CD4-positive, CD25-positive, alpha-beta regulatory T cell (primary cell): ENCODE data around the gene ZNF519. TPM values are rescaled to one million over a fixed set of nuclear protein-coding genes. Genes with fewer than 3 reads are reported as not detected.
A peak's percentile ranks its signal among the peaks of the same experiment; 100 is the strongest.
"Not testable (repeated sequence)": the region's sequence is repeated elsewhere in the genome, so short reads cannot be mapped to it uniquely, and the experiment has no call there.

Experiments used
- ATAC-seq, 2 donors: fragments of 150-1000 bp; cut with Tn5 transposase; one replicate each; pipeline ENCODE4 v1.10.0; 2021; ENCODE audit warnings: low read depth in 2 of 2, moderate number of reproducible peaks in 2 of 2, moderate library complexity in 1 of 2
- DNase-seq, 3 donors: peaks; one replicate each; pipeline versions ENCODE4 v3.0.0 to v3.0.0-alpha.2; 2012 to 2022; ENCODE audit warnings: mixed read lengths in 1 of 3
- H3K27ac ChIP-seq: one replicate; pipeline ENCODE4 v1.7.0; 2013; ENCODE audit warnings: mild to moderate bottlenecking, low read length; ENCODE audit not compliant: insufficient read depth, poor library complexity, severe bottlenecking
- H3K27me3 ChIP-seq: one replicate; pipeline ENCODE4 v1.7.0; 2013; ENCODE audit warnings: low read length; ENCODE audit not compliant: control insufficient read depth, insufficient read depth
- H3K36me3 ChIP-seq: one replicate; pipeline ENCODE4 v1.7.0; 2013; ENCODE audit warnings: mild to moderate bottlenecking, low read length, moderate library complexity; ENCODE audit not compliant: control insufficient read depth, insufficient read depth
- H3K4me1 ChIP-seq: 2 replicates; pipeline ENCODE4 v1.7.0; 2013; ENCODE audit warnings: mild to moderate bottlenecking, low read length; ENCODE audit not compliant: insufficient read depth, control insufficient read depth, poor library complexity, severe bottlenecking
- H3K4me3 ChIP-seq: one replicate; pipeline ENCODE4 v1.7.0; 2013; ENCODE audit warnings: low read depth, mild to moderate bottlenecking, low read length, moderate library complexity
- H3K9me3 ChIP-seq, 2 experiments: 1 replicate in 1 of 2; 2 replicates in 1 of 2; pipeline ENCODE4 v1.7.0; 2013; ENCODE audit warnings: low read length in 2 of 2, mild to moderate bottlenecking in 1 of 2, moderate library complexity in 1 of 2; ENCODE audit not compliant: control insufficient read depth in 2 of 2
- H3K27ac Mint-ChIP-seq, 3 donors: one replicate each; pipeline ENCODE4 v1.8.0; 2020 to 2022; ENCODE audit warnings: mild to moderate bottlenecking in 3 of 3, mixed read lengths in 3 of 3, moderate library complexity in 2 of 3
- H3K27me3 Mint-ChIP-seq: one replicate; pipeline ENCODE4 v1.8.0; 2022; ENCODE audit warnings: mild to moderate bottlenecking, mixed read lengths
- H3K36me3 Mint-ChIP-seq: one replicate; pipeline ENCODE4 v1.8.0; 2020; ENCODE audit warnings: mixed read lengths
- H3K4me1 Mint-ChIP-seq, 4 donors: one replicate each; pipeline ENCODE4 v1.8.0; 2020 to 2022; ENCODE audit warnings: mixed read lengths in 4 of 4, mild to moderate bottlenecking in 1 of 4
- H3K4me3 Mint-ChIP-seq, 4 donors: one replicate each; pipeline ENCODE4 v1.8.0; 2020 to 2022; ENCODE audit warnings: mild to moderate bottlenecking in 4 of 4, mixed read lengths in 4 of 4, moderate library complexity in 3 of 4
- H3K9me3 Mint-ChIP-seq, 7 donors: one replicate each; pipeline ENCODE4 v1.8.0; 2020 to 2022; ENCODE audit warnings: mixed read lengths in 7 of 7, mild to moderate bottlenecking in 3 of 7, moderate library complexity in 2 of 7
- polyA plus RNA-seq, 4 donors: library from polyadenylated mRNA; unstranded; fragments of 300-500 nt; fragmentation: Illumina TruSeq; gene quantifications; one replicate each; pipeline ENCODE4 v1.2.3, GENCODE V29; 2021
- total RNA-seq: library from RNA; stranded (reverse); gene quantifications from one replicate; pipeline ENCODE4 v1.2.3, GENCODE V29; 2022

The ZNF519 gene
- total RNA-seq: 10.3 TPM
- polyA plus RNA-seq: 1 to 10 TPM; 1.9 to 8.2 (median 6.6) TPM

DNA sequence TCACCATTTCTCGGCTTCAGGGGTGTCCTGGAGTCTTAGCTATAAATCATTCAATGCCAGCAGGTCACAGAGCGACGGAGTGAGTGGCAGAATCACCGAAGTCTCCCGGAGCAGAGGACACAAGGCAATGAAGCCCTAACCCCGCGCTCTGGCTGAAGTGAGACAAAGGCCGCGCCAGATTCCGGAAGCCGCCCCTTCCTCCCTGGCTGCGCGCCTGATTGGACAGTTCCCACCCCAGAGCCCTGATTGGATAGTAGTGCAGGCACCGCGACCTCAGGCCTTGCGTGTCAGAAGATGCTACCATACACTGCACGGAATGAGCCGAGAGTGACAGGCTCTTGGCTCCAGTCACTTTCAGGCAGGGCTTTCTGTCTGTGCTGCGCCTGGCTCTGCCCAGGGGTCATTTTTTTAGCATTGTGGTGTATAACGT, at the start of gene ZNF519:
Gene ZNF519 (minus strand): TSS at position 165 of the 430 bp plus-strand sequence. CDS start 158 bp downstream, at position 7.
- not testable (repeated sequence) for H3K36me3 Mint-ChIP-seq, H3K36me3 ChIP-seq, H3K27me3 ChIP-seq, H3K4me1 ChIP-seq, H3K27me3 Mint-ChIP-seq, H3K9me3 ChIP-seq, H3K9me3 Mint-ChIP-seq, H3K27ac ChIP-seq
- peak; percentile 84 to 97 (median 92) for DNase-seq
- peak; percentile 100 for ATAC-seq
- peak within 1 kb of the TSS; percentile 67 for H3K4me3 ChIP-seq
- Mint-ChIP-seq H3K4me3 (peak within 1 kb of the TSS; percentile 92 to 97 (median 94)), H3K27ac (peak within 1 kb of the TSS; percentile 89 to 95 (median 94)), H3K4me1 (peaks cover 11 to 38% (median 14%) of the 10 kb centered on the region in 4 donors)

- Histone ChIP-seq H3K4me1 (no peaks in the 10 kb centered on the region), H3K27me3 (no peaks in the 10 kb centered on the region), H3K4me3 (no peak overlapping the region), H3K36me3 (no peaks in the 10 kb centered on the region), H3K27ac (no peak overlapping the region), H3K9me3 (no peaks in the 10 kb centered on the region)
- Mint-ChIP-seq H3K4me3 (peak overlapping the region; percentile 74 to 94 (median 90)), H3K9me3 (no peaks in the 10 kb centered on the region), H3K27ac (peak overlapping the region; percentile 34 to 86 (median 56)), H3K27me3 (peaks cover 4% of the 10 kb centered on the region), H3K4me1 (peaks cover 0 to 19% (median 4%) of the 10 kb centered on the region in 4 donors), H3K36me3 (no peaks in the 10 kb centered on the region)
- ATAC-seq (peak in 1 of 2 donors; percentile 21), DNase-seq (peak in 1 of 3 donors; percentile 21)
Observed at GRCh38 chr18:14179306-14179705, 47.1 kb upstream of the ZNF519 start.

DNA sequence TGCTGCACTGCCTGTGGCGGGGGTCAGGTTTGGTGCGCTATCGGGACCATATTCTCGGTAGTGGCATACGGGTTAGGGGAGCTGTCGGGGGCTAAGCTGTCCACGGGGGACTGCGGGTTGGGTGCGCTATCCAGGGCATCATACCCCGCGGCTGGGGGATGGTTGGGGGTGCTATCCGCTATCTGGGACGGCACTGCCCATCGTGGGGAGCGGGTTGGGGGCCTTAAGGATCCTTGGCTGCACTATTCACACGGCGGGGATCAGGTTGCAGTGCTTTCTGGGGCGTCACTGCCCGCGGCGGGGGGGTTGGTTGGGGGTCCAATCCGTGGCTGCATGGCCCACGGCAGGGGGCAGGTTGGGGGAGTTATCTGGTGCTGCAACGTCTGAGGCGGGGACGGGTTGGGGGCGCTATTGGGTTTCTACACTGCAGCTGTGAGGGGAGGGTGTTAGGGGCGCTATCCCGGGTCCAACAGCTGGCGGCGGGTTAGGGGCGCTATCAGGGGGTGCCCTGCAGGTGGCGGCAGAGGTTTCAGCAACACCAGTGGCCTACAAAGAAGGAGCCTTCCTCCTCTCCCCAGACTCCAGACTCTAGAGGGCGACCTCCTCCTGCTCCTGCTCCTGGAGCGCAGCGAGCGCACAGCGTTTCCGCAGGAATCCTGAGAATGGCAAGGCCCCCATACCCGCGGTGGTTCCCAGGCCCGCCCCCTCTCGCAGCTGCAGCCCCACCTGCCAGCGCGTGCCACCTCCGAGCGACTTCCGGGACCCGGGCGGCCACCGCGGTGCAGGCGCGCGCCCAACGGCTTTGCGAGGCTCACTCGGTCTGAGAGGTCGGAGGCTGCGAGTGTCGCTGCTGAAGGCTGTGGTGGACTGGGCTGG, 46.3 kb upstream of the ZNF519 start:
- peak overlapping the region; percentile 34 to 86 (median 56) for H3K27ac Mint-ChIP-seq
- not testable (repeated sequence) for H3K4me3 ChIP-seq, H3K27ac ChIP-seq, H3K9me3 ChIP-seq, H3K4me1 ChIP-seq, H3K27me3 Mint-ChIP-seq, H3K36me3 Mint-ChIP-seq, H3K36me3 ChIP-seq, H3K9me3 Mint-ChIP-seq, H3K27me3 ChIP-seq
- ATAC-seq: peak; percentile 81 to 85
- peaks cover 0 to 19% (median 4%) of the 10 kb centered on the region in 4 donors for H3K4me1 Mint-ChIP-seq
- DNase-seq: peak; percentile 68 to 89 (median 75)
- peak overlapping the region; percentile 74 to 94 (median 90) for H3K4me3 Mint-ChIP-seq

DNA sequence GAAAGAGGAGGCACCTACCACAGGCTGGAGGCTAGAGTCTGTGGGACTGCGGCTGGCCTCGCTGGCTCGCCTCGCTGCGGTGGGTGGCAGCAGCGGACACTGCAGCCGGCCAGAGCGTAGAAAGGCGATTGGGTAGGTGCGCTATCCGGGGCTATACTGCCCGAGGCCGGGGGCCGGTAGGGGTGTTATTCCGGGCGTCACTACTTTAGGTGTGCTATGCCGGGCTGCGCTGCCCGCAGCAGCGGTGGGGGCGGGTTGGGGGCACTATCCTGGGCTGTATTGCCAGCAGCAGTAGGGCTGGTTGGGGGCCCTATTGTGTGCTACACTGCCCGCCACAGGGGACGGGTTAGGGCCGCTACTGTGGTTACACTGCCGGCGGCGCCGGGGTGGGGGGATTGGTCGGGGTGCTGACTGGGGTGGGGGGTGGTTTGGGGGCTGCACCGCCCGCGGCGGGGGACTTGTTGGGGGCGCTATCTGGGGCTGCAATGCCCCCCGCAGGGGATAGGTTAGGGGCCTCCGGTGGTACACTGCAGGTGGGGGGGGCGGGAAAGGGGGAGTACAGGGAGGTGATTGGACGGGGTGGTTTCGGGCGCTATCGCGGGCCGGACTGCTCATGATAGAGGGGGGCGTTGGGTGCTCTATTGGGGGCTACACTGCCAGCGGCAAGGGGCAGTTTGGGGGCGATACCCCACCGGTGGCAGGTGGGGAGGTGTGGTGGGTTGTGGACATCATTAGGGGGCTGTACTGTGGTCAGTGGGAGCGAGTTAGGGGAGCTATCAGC, 45.5 kb upstream of the ZNF519 start:
- Mint-ChIP-seq H3K27ac (peak overlapping the region in 1 of 3 donors; percentile 63), H3K4me1 (peaks cover 0 to 19% (median 4%) of the 10 kb centered on the region in 4 donors), H3K4me3 (peak overlapping the region in 3 of 4 donors; percentile 27 to 92 (median 89))
- H3K4me3 ChIP-seq, H3K36me3 ChIP-seq, H3K27ac ChIP-seq, H3K27me3 ChIP-seq, ATAC-seq, H3K36me3 Mint-ChIP-seq, H3K4me1 ChIP-seq, DNase-seq, H3K27me3 Mint-ChIP-seq, H3K9me3 Mint-ChIP-seq, H3K9me3 ChIP-seq: not testable (repeated sequence)

DNA sequence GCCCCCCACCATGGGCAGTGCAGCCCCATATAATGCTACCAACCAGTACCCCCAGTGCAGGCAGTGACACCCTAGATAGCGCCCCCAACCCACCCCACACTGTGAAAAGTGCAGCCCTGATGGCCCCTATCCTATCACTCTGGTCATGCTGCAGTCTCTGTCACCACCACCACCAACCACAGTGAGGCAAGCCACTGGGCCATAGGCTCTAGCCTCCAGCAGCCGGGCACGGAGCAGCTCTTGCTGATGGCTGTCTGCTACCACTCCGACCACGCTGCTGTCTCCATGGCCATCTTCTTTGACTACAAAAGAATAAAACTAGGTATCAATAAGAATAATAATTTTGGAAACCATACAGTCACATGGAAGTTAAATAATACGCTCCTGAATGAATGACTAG, 43.2 kb upstream of the ZNF519 start:
- H3K4me1 ChIP-seq, H3K9me3 ChIP-seq, H3K27ac ChIP-seq, H3K27ac Mint-ChIP-seq, DNase-seq, H3K4me3 ChIP-seq, H3K9me3 Mint-ChIP-seq, H3K4me3 Mint-ChIP-seq, H3K27me3 Mint-ChIP-seq, H3K36me3 ChIP-seq, H3K36me3 Mint-ChIP-seq, ATAC-seq, H3K27me3 ChIP-seq: not testable (repeated sequence)
- H3K4me1 Mint-ChIP-seq: peaks cover 0 to 14% (median 4%) of the 10 kb centered on the region in 4 donors

DNA sequence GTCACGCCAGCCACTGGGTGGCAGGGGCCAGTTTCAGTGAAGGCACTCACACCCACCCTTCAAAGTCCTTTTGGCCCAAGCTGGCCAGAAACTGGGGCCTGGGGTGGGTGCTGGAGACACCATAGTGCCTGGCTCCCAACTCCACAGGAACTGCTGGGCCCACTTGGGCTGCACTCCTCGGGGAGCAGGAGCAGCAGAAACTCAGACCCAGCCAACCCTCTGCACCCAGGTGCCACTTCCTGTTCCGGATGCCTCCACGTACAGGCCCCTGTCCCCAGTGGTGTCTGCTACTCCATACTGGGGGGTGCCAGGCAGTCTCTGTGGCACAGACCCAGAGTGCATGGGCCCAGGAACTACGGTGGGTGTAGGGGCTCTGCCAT, 42.5 kb upstream of the ZNF519 start:
- Histone ChIP-seq H3K4me3 (no peak overlapping the region), H3K27me3 (no peaks in the 10 kb centered on the region), H3K9me3 (no peaks in the 10 kb centered on the region), H3K36me3 (no peaks in the 10 kb centered on the region), H3K4me1 (no peaks in the 10 kb centered on the region), H3K27ac (no peak overlapping the region)
- Mint-ChIP-seq H3K9me3 (no peaks in the 10 kb centered on the region), H3K27me3 (no peaks in the 10 kb centered on the region), H3K27ac (no peak overlapping the region), H3K36me3 (no peaks in the 10 kb centered on the region), H3K4me1 (peaks cover 0 to 7% (median 3%) of the 10 kb centered on the region in 4 donors), H3K4me3 (no peak overlapping the region)
- ATAC-seq (no peak), DNase-seq (peak in 1 of 3 donors; percentile 10)

- H3K4me1 ChIP-seq, H3K4me3 ChIP-seq, H3K4me1 Mint-ChIP-seq, H3K36me3 Mint-ChIP-seq, H3K9me3 ChIP-seq, DNase-seq, ATAC-seq, H3K27me3 ChIP-seq, H3K4me3 Mint-ChIP-seq, H3K27me3 Mint-ChIP-seq, H3K27ac ChIP-seq, H3K9me3 Mint-ChIP-seq, H3K36me3 ChIP-seq: not testable (repeated sequence)
- H3K27ac Mint-ChIP-seq: peak overlapping the region in 1 of 3 donors; percentile 55
Observed at GRCh38 chr18:14174002-14174705, 41.9 kb upstream of the ZNF519 start.
